HG02981 (cell line): Measurements from ENCODE around the gene SLC16A9.
A peak's percentile ranks its signal among the peaks of the same experiment; 100 is the strongest.

ENCODE experiments used
- ATAC-seq: cut with Tn5 transposase; IDR thresholded peaks from one replicate; pipeline ENCODE4 v1.9.1; 2021; ENCODE audit warnings: mild to moderate bottlenecking, moderate library complexity; ENCODE audit not compliant: unreplicated experiment

Gene SLC16A9

GRCh38 chr10:59631237-59631636 lies 78.4 kb downstream of the SLC16A9 start:
- no peak for ATAC-seq

- ATAC-seq, result no peak
Measured at GRCh38 chr10:59628965-59629364, 80.7 kb downstream of the SLC16A9 start.

DNA sequence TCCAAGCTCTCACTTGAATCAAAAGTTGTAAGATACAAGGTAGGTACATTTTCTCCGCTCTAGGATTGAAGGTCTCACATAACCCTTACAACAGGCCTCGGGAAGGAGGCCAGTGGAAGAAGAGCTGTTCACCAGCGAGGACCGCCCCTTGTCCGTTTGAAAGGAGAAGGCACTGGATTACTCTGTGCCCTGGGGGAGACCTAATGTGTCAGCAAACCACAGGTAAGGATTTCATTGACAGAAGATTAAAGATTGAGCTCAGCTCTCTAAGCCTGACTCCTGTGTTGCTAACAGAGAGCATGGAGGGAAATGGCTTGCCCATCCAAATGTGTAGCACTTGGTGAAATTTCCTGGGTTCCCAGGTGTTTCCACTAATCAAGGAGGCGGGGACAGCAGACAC lies 81.2 kb downstream of the SLC16A9 start:
- no peak for ATAC-seq

DNA sequence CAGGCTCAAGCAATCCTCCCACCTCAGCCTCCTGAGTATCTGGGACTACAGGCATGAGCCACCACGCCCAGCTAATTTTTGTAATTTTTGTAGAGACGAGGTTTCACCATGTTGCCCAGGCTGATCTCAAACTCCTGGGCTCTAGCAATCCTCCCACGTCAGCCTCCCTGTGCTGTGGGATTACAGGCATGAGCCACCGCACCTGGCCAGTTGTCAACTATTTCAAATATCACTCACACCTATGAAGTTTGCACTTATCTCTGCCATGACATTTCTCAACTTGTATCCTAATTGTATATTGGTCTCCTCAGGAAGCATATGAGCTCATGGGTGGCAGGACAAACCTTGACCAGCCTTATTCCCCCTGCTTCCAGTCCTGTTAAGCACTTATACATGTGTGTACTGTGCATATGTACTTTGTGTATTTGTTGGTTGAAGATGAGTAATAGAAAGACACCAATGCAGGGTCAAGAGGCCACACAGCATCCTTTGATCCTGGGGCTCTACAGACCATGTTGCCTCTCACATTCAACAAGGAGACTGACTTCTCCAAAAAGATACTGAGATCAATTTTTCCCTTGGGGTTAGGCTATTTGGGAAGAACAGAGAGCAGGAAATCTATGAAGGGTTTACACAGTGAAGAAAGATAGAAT lies 82.2 kb downstream of the SLC16A9 start:
- ATAC-seq, result no peak

GRCh38 chr10:59626523-59626869 lies 83.2 kb downstream of the SLC16A9 start:
- ATAC-seq, result no peak

GRCh38 chr10:59625721-59626522 lies 83.7 kb downstream of the SLC16A9 start:
- ATAC-seq, result peak; percentile 88

DNA sequence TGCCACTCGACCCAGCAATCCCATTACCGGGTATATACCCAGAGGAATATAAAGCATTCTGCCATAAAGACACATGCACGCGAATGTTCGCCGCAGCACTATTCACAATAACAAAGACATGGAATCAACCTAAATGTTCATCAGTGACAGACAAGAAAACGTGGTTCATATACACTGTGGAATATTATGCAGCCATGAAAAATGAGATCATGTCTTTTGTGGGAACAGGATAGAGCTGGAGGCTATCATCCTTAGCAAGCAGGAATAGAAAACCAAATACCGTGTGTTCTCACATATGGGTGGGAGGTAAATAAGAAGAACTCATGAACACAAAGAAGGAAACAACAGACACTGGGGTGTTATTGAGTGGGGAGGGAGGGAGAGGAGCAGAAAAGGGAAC lies 84.7 kb downstream of the SLC16A9 start:
- no peak for ATAC-seq

DNA sequence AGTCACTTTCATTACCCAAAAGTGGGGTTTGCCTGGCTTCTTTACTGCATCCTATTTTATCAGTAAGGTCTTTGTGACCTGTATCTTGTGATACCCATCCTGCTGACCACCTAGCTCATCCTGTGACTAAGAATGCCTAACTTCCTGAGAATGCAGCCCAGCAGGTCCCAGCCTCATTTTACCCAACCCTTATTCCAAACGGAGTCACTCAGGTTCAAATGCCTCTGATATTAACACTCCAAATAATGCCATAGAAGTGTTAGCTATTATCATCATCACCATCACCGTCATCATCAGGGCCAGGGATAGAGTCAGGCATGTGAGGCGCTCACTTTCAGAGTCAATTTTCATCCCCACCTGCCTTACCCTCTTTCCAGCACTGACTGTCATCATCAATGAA lies 85.5 kb downstream of the SLC16A9 start:
- ATAC-seq, result no peak

GRCh38 chr10:59623133-59624121 lies 86.2 kb downstream of the SLC16A9 start:
- no peak for ATAC-seq

DNA sequence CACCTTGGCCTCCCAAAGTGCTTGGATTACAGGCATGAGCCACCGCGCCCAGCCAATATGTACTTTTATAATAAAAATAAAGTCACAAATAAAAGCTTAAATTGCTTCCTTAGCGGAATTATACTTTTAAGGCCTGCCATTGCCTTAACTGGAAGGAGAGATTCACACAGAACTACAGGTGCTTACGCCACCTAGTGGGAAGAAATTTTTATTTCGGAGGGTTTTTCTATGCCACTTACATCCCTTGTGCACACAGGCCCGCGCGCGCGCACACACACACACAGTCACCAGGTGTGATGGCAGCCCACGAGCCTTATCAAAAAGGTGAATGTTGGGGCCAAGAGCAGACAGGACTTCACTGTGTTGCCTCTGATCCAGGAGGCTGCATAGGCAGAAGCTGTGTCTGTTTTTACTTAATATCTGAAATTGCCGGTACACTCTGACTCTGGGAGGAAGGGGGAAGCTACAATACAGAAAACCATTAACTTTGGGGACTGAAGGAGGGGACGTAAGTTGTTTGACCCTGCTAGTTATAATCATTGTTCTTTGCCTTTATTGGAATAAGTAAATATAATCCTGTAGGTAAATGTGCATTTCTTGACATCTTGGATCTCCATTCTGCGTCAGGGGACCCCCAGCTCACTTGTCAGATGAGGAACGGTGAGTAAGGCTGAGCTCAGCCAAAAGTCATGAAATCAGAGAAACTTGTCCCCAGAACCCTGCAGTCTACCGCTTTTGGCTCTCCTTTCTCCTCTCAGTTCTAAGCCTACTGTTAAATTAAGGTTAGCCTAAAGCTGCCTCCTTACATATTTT lies 87.1 kb downstream of the SLC16A9 start:
- ATAC-seq, result no peak

DNA sequence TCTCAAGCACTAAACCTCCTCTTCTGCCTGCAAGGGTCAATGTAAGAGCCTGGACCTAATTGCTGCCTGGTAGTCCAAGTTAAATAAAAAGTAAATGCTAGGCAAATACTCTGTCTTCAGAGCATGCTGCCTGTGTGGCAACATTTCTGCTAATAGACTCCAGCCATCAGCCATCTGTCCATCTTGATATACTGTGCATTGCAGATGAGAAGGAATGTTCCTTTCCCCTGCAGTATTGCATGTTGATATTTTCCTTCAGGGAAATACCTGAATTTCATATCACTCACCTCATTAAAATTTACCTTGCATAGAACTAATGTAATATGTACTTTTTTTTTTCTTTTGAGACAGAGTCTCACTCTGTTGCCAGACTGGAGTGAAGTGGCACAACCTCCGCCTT lies 87.9 kb downstream of the SLC16A9 start:
- no peak for ATAC-seq

- ATAC-seq, result no peak
Measured at GRCh38 chr10:59618666-59619065, 91.0 kb downstream of the SLC16A9 start.

DNA sequence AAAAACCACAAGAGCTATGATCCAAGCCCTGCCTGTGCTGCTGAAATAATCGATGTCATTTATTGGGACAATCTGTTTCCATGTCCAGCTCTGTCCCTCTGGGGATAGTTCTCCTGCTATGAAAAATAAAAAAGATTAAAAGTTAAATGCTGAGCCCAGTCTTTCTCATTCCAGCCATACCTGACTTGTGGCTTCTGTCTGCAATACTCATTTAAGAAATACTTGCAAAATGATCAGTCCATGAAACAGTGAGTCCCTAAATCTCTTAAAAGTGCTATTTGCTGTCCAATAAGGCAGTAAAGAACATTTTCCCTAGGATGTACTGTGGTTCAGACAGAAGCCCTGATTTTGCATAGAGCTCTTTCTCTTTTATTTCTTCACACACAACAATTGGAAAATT lies 91.7 kb downstream of the SLC16A9 start:
- ATAC-seq, result no peak

DNA sequence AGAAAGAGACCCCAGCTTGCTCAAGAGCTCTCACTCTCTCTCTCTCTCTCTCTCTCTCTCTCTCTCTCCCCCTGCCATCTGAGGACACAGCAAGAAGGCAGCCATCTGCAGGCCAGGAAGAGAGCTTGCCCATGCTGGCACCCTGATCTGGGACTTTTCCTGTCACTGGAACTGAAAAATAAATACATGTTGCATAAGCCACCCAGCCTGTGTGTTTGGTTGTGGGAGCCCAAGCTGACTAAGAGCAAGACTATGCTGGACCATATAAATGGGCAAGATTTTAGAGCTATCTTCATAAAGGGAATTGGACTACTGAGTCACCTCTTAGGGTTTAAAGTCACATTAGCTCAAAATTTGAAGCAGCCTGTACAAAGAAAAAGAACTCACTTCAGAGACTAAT lies 98.6 kb downstream of the SLC16A9 start:
- ATAC-seq, result no peak

DNA sequence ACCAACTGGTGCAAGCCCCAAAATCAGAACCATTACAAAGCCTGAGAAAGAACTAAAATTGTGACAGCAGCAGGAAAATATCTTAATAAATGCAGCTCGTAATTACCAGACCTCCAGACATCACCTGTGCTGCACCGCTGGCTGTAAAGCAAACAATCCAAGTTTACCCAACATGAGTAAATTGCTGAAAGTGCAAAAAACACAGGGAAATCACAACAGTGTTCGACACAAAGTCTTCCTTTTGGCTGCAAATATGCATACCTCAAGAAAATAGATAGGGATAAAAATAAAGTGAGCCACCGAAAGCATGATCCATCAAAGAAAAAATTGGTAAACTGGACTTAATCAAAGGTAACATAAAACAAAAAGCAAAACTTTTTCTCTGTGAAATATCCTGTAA lies 101.7 kb downstream of the SLC16A9 start:
- no peak for ATAC-seq

GRCh38 chr10:59606551-59606961 lies 103.1 kb downstream of the SLC16A9 start:
- no peak for ATAC-seq

GRCh38 chr10:59601985-59602384 lies 107.7 kb downstream of the SLC16A9 start:
- no peak for ATAC-seq
